NCI-H1048 (cell line): ENCODE data around the gene LY6G6D.
"Not testable (repeated sequence)": the region's sequence is repeated elsewhere in the genome, so short reads cannot be mapped to it uniquely, and the experiment has no call there.

Experiments
- DNase-seq: peaks from one replicate; lab custom pipeline; 2025; lab: John Stamatoyannopoulos, UW

Gene LY6G6D

GRCh38 chr6:31692353-31692752, 22.8 kb upstream of the LY6G6D start:
- no peak for DNase-seq

- DNase-seq = no peak
Measured at GRCh38 chr6:31692886-31693285, 22.3 kb upstream of the LY6G6D start.

- no peak for DNase-seq
Measured at GRCh38 chr6:31693535-31693934, 21.6 kb upstream of the LY6G6D start.

GRCh38 chr6:31697555-31697954, 17.6 kb upstream of the LY6G6D start:
- no peak for DNase-seq

GRCh38 chr6:31700740-31701401, 14.3 kb upstream of the LY6G6D start:
- no peak for DNase-seq

- DNase-seq = no peak
Measured at GRCh38 chr6:31701666-31702404, 13.3 kb upstream of the LY6G6D start.

- DNase-seq = no peak
Measured at GRCh38 chr6:31702405-31702818, 12.7 kb upstream of the LY6G6D start.

- peak; percentile 96 for DNase-seq
Measured at GRCh38 chr6:31702819-31703716, 12.1 kb upstream of the LY6G6D start, which contains the start of gene ABHD16A. TSS of gene ABHD16A (minus strand) at chr6:31703324. CDS start at chr6:31703281, 43 bp downstream.

GRCh38 chr6:31705931-31706330, 9.2 kb upstream of the LY6G6D start:
- no peak for DNase-seq

- no peak for DNase-seq
Measured at GRCh38 chr6:31706599-31706998, 8.5 kb upstream of the LY6G6D start, which contains the start of gene LY6G6F. TSS of gene LY6G6F (plus strand) at chr6:31706866. CDS start at chr6:31706907, 41 bp downstream.

- no peak for DNase-seq
Measured at GRCh38 chr6:31707701-31708100, 7.4 kb upstream of the LY6G6D start.

GRCh38 chr6:31708224-31708623, 6.9 kb upstream of the LY6G6D start:
- DNase-seq = no peak

- not testable (repeated sequence) for DNase-seq
Measured at GRCh38 chr6:31709157-31709556, 6.0 kb upstream of the LY6G6D start.

- no peak for DNase-seq
Measured at GRCh38 chr6:31710523-31711219, 4.5 kb upstream of the LY6G6D start.

- no peak for DNase-seq
Measured at GRCh38 chr6:31711233-31711632, 3.9 kb upstream of the LY6G6D start.

- no peak for DNase-seq
Measured at GRCh38 chr6:31712296-31712695, 2.9 kb upstream of the LY6G6D start.

- no peak for DNase-seq
Measured at GRCh38 chr6:31713465-31713864, 1.7 kb upstream of the LY6G6D start.

- DNase-seq = no peak
Measured at GRCh38 chr6:31713991-31714684, 1.0 kb upstream of the LY6G6D start.

- no peak for DNase-seq
Measured at GRCh38 chr6:31717499-31718222, 2.5 kb downstream of the LY6G6D start.

GRCh38 chr6:31718265-31718664, 3.1 kb downstream of the LY6G6D start:
- DNase-seq = no peak
